ENCODE measurements around the gene EYS. TPM values are rescaled to one million over a fixed set of nuclear protein-coding genes. Genes with fewer than 3 reads are reported as not detected.

EYS gene
- total RNA-seq, 6 experiments from 2014 or later: 0.54 to 2.3 (median 0.74) TPM; not detected in 1

DNA sequence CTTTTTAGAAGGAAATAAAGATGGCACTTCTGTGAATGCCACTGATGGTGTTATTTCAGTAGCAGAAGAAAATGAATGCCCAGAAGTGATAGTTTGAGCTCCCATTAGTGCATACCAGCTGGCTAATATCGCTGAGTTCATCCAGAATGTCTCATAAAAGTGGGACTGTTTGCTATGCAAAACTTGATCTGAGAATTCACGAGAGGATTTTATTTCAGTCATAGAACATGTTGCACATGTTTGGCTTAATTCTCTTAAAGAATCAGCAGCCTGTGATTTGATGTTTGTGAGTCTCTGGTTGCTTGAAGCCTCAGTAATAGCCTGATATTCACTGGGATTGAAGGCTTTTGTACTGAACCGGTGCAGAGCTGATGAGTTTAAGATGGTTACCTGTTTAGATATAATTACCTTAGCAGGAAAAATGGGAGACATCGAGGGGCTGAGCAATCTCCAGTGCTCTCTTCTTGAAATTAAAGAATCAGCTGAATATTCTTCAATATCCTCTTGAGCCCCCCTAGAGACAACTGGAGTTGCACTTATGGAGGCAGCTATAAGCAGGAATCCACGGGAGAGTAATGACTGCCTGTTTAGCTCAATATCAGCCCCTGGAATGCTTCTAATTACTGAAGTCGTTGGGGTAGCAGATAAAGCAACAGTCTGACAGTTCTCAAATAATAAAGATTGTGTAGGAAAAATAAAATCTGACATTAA is 1115.9 kb downstream of the EYS start:
- intact Hi-C loops (cut with DNase I): no loop called here
- no peak for TF ChIP-seq POLR2A (IDR thresholded peaks at IDR 0.05)
- TF ChIP-seq CTCF (IDR thresholded peaks at IDR 0.05): no peak
- DNase-seq: no peak
- no peak overlapping the region for H3K27ac ChIP-seq
- WGBS (ENCODE audit: insufficient coverage, low coverage, low lambda C conversion rate, missing lambda C conversion rate): 39% methylated on average over 6 of the region's 6 CpGs
- no peak for ATAC-seq
- no peaks in the 10 kb centered on the region for H3K4me1 ChIP-seq
- H3K27me3 ChIP-seq: peaks cover 0 to 4% of the 10 kb centered on the region in 2 donors
- no peaks in the 10 kb centered on the region for H3K9me3 ChIP-seq
- no peak overlapping the region for H3K4me3 ChIP-seq
- no peaks in the 10 kb centered on the region for H3K36me3 ChIP-seq

DNA sequence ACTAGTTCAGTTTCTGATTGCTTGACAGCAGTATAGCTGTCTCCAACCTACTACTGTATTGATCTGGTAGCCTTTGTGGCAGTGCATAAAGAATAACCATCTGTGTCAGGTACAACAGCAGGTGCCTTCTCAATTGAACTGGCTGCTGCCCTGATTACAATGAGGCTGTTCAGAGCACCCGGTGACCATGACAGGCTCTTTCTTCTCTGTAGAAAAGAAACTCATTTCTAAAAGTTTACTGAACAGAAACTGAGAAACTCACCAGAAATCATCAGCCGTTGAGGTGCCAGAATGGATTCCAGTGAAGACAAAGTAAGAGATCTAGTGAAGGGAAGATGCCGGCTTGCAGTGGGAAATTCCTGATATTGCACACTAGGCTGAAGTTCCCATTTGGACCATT is 1117.1 kb downstream of the EYS start:
- intact Hi-C loops (cut with DNase I): no loop called here
- DNase-seq (no peak), ATAC-seq (no peak)
- Histone ChIP-seq H3K9me3 (no peaks in the 10 kb centered on the region), H3K4me1 (no peaks in the 10 kb centered on the region), H3K27me3 (peaks cover 0 to 4% of the 10 kb centered on the region in 2 donors), H3K4me3 (no peak overlapping the region), H3K27ac (no peak overlapping the region), H3K36me3 (no peaks in the 10 kb centered on the region)
- WGBS (ENCODE audit: insufficient coverage, low coverage, low lambda C conversion rate, missing lambda C conversion rate): 66% methylated on average over 2 of the region's 3 CpGs
- TF ChIP-seq POLR2A (IDR thresholded peaks at IDR 0.05) (no peak), CTCF (IDR thresholded peaks at IDR 0.05) (no peak)

GRCh38 chr6:64580346-64580745 is 1126.7 kb downstream of the EYS start:
- ATAC-seq (no peak), DNase-seq (no peak)
- Histone ChIP-seq H3K9me3 (no peaks in the 10 kb centered on the region), H3K36me3 (no peaks in the 10 kb centered on the region), H3K27me3 (no peaks in the 10 kb centered on the region), H3K4me3 (no peak overlapping the region), H3K4me1 (no peaks in the 10 kb centered on the region), H3K27ac (no peak overlapping the region)
- no peak for TF ChIP-seq POLR2A (IDR thresholded peaks at IDR 0.05)
- no peak for TF ChIP-seq CTCF (IDR thresholded peaks at IDR 0.05)
- 29% methylated on average over 1 of the region's 1 CpG for WGBS (ENCODE audit: insufficient coverage, low coverage, low lambda C conversion rate, missing lambda C conversion rate)
- intact Hi-C loops (cut with DNase I): no loop called here

- no peak for TF ChIP-seq CTCF (IDR thresholded peaks at IDR 0.05)
- no peak for TF ChIP-seq POLR2A (IDR thresholded peaks at IDR 0.05)
- intact Hi-C loops (cut with DNase I): no loop called here
- H3K4me1 ChIP-seq: no peaks in the 10 kb centered on the region
- no peaks in the 10 kb centered on the region for H3K9me3 ChIP-seq
- H3K36me3 ChIP-seq: no peaks in the 10 kb centered on the region
- DNase-seq (no peak), ATAC-seq (no peak)
- no peak overlapping the region for H3K4me3 ChIP-seq
- 71% methylated on average over 1 of the region's 1 CpG for WGBS (ENCODE audit: insufficient coverage, low coverage, low lambda C conversion rate, missing lambda C conversion rate)
- H3K27ac ChIP-seq: no peak overlapping the region
- no peaks in the 10 kb centered on the region for H3K27me3 ChIP-seq
Measured at GRCh38 chr6:64553249-64553786, 1153.7 kb downstream of the EYS start.
